OCI-LY1 (cell line): ENCODE results near the gene GPR42.
"Not testable (repeated sequence)": the region's sequence is repeated elsewhere in the genome, so short reads cannot be mapped to it uniquely, and the experiment has no call there.

Experiments used
- H2AFZ ChIP-seq: fragments of 200-600 bp; sonication (generic), shearing (Covaris generic); 2 replicates; pipeline ENCODE4 v1.6.0; 2014; ENCODE audit warnings: antibody characterized with exemption, mild to moderate bottlenecking, low read length
- H3F3A ChIP-seq: fragments of 200-600 bp; sonication (generic), shearing (Covaris generic); 2 replicates; pipeline ENCODE4 v1.6.0; 2014; ENCODE audit warnings: mild to moderate bottlenecking, antibody characterized with exemption, low read length, moderate library complexity; ENCODE audit not compliant: insufficient read depth
- H3K27ac ChIP-seq: fragments of 200-600 bp; sonication (generic); 2 replicates; pipeline ENCODE4 v1.5.1; 2014; ENCODE audit warnings: low read length, mixed run types, mild to moderate bottlenecking, low read depth; ENCODE audit not compliant: poor library complexity, severe bottlenecking
- H3K27me3 ChIP-seq: fragments of 200-600 bp; sonication (generic); 2 replicates; pipeline ENCODE4 v1.6.0; 2014; ENCODE audit warnings: antibody characterized with exemption, mild to moderate bottlenecking, low read length, moderate library complexity; ENCODE audit not compliant: insufficient read depth
- H3K36me3 ChIP-seq: fragments of 200-600 bp; sonication (generic); 2 replicates; pipeline ENCODE4 v1.6.1; 2014; ENCODE audit warnings: mild to moderate bottlenecking, antibody characterized with exemption, low read length, moderate library complexity, mixed read lengths; ENCODE audit not compliant: insufficient read depth
- H3K4me1 ChIP-seq: fragments of 200-600 bp; sonication (generic); 2 replicates; pipeline ENCODE4 v1.5.1; 2014; ENCODE audit warnings: mild to moderate bottlenecking, low read length, moderate library complexity; ENCODE audit not compliant: insufficient read depth, severe bottlenecking
- H3K4me2 ChIP-seq: fragments of 200-600 bp; sonication (generic), shearing (Covaris generic); 2 replicates; pipeline ENCODE4 v1.6.1; 2014; ENCODE audit warnings: low read length
- H3K4me3 ChIP-seq: fragments of 200-600 bp; sonication (generic); 2 replicates; pipeline ENCODE4 v1.5.1; 2014; ENCODE audit warnings: low read length, low read depth, mild to moderate bottlenecking, mixed read lengths; ENCODE audit not compliant: poor library complexity, severe bottlenecking
- H3K79me2 ChIP-seq: fragments of 200-600 bp; shearing (Covaris generic); 2 replicates; pipeline ENCODE4 v1.6.1; 2016; ENCODE audit warnings: mixed run types, low read length, mixed read lengths; ENCODE audit not compliant: insufficient read depth
- H3K9ac ChIP-seq: fragments of 200-600 bp; sonication (generic), shearing (Covaris generic); 2 replicates; pipeline ENCODE4 v1.6.1; 2014; ENCODE audit warnings: mild to moderate bottlenecking, low read length, mixed read lengths
- H3K9me2 ChIP-seq: fragments of 200-600 bp; sonication (generic), shearing (Covaris generic); 2 replicates; pipeline ENCODE4 v1.6.1; 2014; ENCODE audit warnings: low read depth, mild to moderate bottlenecking, low read length, mixed read lengths
- H3K9me3 ChIP-seq: fragments of 200-600 bp; shearing (Covaris generic); 2 replicates; pipeline ENCODE4 v1.6.1; 2014; ENCODE audit warnings: low read length, mixed read lengths
- H4K20me1 ChIP-seq: fragments of 200-600 bp; sonication (generic), shearing (Covaris generic); 2 replicates; pipeline ENCODE4 v1.6.0; 2016; ENCODE audit warnings: mild to moderate bottlenecking, low read length; ENCODE audit not compliant: insufficient read depth
- CTCF ChIP-seq: fragments of 200-600 bp; sonication (generic), shearing (Covaris generic); IDR thresholded peaks from 2 replicates; pipeline ENCODE4 v1.5.1; 2017; ENCODE audit warnings: mild to moderate bottlenecking, antibody characterized with exemption, low read length, moderate library complexity, mixed read lengths
- EZH2 ChIP-seq: fragments of 200-600 bp; sonication (generic), shearing (Covaris generic); IDR thresholded peaks from 2 replicates; pipeline ENCODE4 v1.8.0; 2017; ENCODE audit warnings: borderline replicate concordance, mixed run types, mild to moderate bottlenecking, antibody characterized with exemption, low read length, moderate library complexity, mixed read lengths

Gene GPR42

GRCh38 chr19:35355791-35356460 is 14.9 kb upstream of the GPR42 start:
- H3K79me2 ChIP-seq: no peaks in the 10 kb centered on the region
- H3K27ac ChIP-seq: no peak overlapping the region
- no peak overlapping the region for H2AFZ ChIP-seq
- H3F3A ChIP-seq: no peaks in the 10 kb centered on the region
- H3K4me1 ChIP-seq: no peaks in the 10 kb centered on the region
- no peaks in the 10 kb centered on the region for H4K20me1 ChIP-seq
- H3K9me2 ChIP-seq: no peaks in the 10 kb centered on the region
- no peaks in the 10 kb centered on the region for H3K36me3 ChIP-seq
- no peak overlapping the region for H3K4me3 ChIP-seq
- no peak overlapping the region for H3K9ac ChIP-seq
- no peaks in the 10 kb centered on the region for H3K9me3 ChIP-seq
- H3K27me3 ChIP-seq: no peaks in the 10 kb centered on the region
- H3K4me2 ChIP-seq: no peak overlapping the region
- TF ChIP-seq EZH2 (no peak), CTCF (no peak)

GRCh38 chr19:35357867-35358573 is 12.8 kb upstream of the GPR42 start, which contains the start of gene FFAR3:
FFAR3 (plus strand) TSS chr19:35358460; CDS start chr19:35358891, 431 bp downstream.
- H3K9ac ChIP-seq: no peak within 1 kb of the TSS
- no peaks in the 10 kb centered on the region for H3K4me1 ChIP-seq
- no peaks in the 10 kb centered on the region for H4K20me1 ChIP-seq
- H3F3A ChIP-seq: no peaks in the 10 kb centered on the region
- no peaks in the 10 kb centered on the region for H3K9me3 ChIP-seq
- no peaks in the 10 kb centered on the region for H3K27me3 ChIP-seq
- TF ChIP-seq EZH2 (no peak), CTCF (no peak)
- no peak within 1 kb of the TSS for H3K27ac ChIP-seq
- no peaks in the 10 kb centered on the region for H3K79me2 ChIP-seq
- no peak within 1 kb of the TSS for H3K4me2 ChIP-seq
- H3K9me2 ChIP-seq: no peaks in the 10 kb centered on the region
- H3K4me3 ChIP-seq: no peak within 1 kb of the TSS
- H2AFZ ChIP-seq: no peak within 1 kb of the TSS
- H3K36me3 ChIP-seq: no peaks in the 10 kb centered on the region

- not testable (repeated sequence) for H3K79me2 ChIP-seq, H3K36me3 ChIP-seq, H3K27me3 ChIP-seq, H2AFZ ChIP-seq, H4K20me1 ChIP-seq, H3K4me2 ChIP-seq, H3K4me1 ChIP-seq, H3K9me2 ChIP-seq, H3K9me3 ChIP-seq, H3K27ac ChIP-seq, H3F3A ChIP-seq, H3K4me3 ChIP-seq, H3K9ac ChIP-seq
Observed at GRCh38 chr19:35358834-35359233, 12.0 kb upstream of the GPR42 start.

- not testable (repeated sequence) for H3K9me2 ChIP-seq, H2AFZ ChIP-seq, H3K9me3 ChIP-seq, H3K4me2 ChIP-seq, H4K20me1 ChIP-seq, H3K79me2 ChIP-seq, H3K4me1 ChIP-seq, H3K9ac ChIP-seq, H3F3A ChIP-seq, H3K27ac ChIP-seq, H3K36me3 ChIP-seq, H3K4me3 ChIP-seq, H3K27me3 ChIP-seq
Observed at GRCh38 chr19:35359395-35359794, 11.5 kb upstream of the GPR42 start.

GRCh38 chr19:35360081-35360480 is 10.8 kb upstream of the GPR42 start:
- not testable (repeated sequence) for H3K4me3 ChIP-seq, H3K9ac ChIP-seq, H3K27me3 ChIP-seq, H3K27ac ChIP-seq, H2AFZ ChIP-seq, H4K20me1 ChIP-seq, H3K9me3 ChIP-seq, H3K4me2 ChIP-seq, H3F3A ChIP-seq, H3K9me2 ChIP-seq, H3K79me2 ChIP-seq, H3K36me3 ChIP-seq, H3K4me1 ChIP-seq
